Esophagus squamous epithelium (tissue), 5 donors: ENCODE data around the gene PRKN. TPM values are rescaled to one million over a fixed set of nuclear protein-coding genes. Genes with fewer than 3 reads are reported as not detected.

Experiments used
- DNase-seq: peaks from one replicate; lab custom pipeline; 2025; lab: John Stamatoyannopoulos, UW
- H3K27ac ChIP-seq, 4 donors: fragments of 200-600 bp; sonication (generic); one replicate each; pipeline ENCODE4 v1.5.1; 2016 to 2019; ENCODE audit warnings: mild to moderate bottlenecking in 1 of 4
- H3K27me3 ChIP-seq, 4 donors: fragments of 200-600 bp; sonication (generic); 1 replicate in 3 of 4; 2 replicates in 1 of 4; pipeline versions ENCODE4 v1.5.1 to v1.6.0; 2017 to 2021; ENCODE audit warnings: antibody characterized with exemption in 1 of 4
- H3K36me3 ChIP-seq, 3 donors: fragments of 200-600 bp; sonication (generic); one replicate each; pipeline ENCODE4 v1.5.1; 2016 to 2019
- H3K4me1 ChIP-seq, 3 donors: fragments of 200-600 bp; sonication (generic); one replicate each; pipeline ENCODE4 v1.5.1; 2017 to 2019
- H3K4me3 ChIP-seq, 4 donors: fragments of 200-600 bp; sonication (generic); 1 replicate in 3 of 4; 2 replicates in 1 of 4; pipeline ENCODE4 v1.5.1; 2016 to 2019; ENCODE audit warnings: mild to moderate bottlenecking in 2 of 4, moderate library complexity in 1 of 4
- H3K9me3 ChIP-seq, 3 donors: fragments of 200-600 bp; sonication (generic); one replicate each; pipeline ENCODE4 v1.5.1; 2016 to 2019
- CTCF ChIP-seq, 6 experiments: fragments of 450-650 bp in 4 of 6; fragments of 200-600 bp in 2 of 6; sonication (generic) in 2 of 6; IDR thresholded peaks; one replicate each; pipeline ENCODE4 v1.5.1; 2016 to 2019; ENCODE audit warnings: antibody characterized with exemption in 6 of 6, mild to moderate bottlenecking in 4 of 6, moderate library complexity in 4 of 6
- POLR2A ChIP-seq, 4 donors: fragments of 450-650 bp; IDR thresholded peaks; one replicate each; pipeline ENCODE4 v1.6.1; 2017; ENCODE audit warnings: antibody characterized with exemption in 4 of 4, mild to moderate bottlenecking in 4 of 4, moderate library complexity in 3 of 4
- WGBS, 2 donors: methylation state at CpG; one replicate each; pipeline ENCODE4 v1.1.5; 2018; 5-methylcytosine and 5-hydroxymethylcytosine counted together
- intact Hi-C: fragments of 100-400 bp; cut with DNase I; formaldehyde crosslinking; loops from one replicate; pipeline ENCODE4 v1.15.0; 2022
- total RNA-seq, 4 donors: library from RNA; depleted of rRNA; stranded (reverse); fragments of >200 nt; gene quantifications; one replicate each; pipeline ENCODE4 v1.1.0, GENCODE V29; 2016
- donor health status: DM: yes; HTN: yes; CAD: no.

The PRKN gene
- total RNA-seq = 1 to 10 TPM in 2 of 4 donors, under 1 TPM in 2; 0.70 to 5.5 (median 2.2) TPM

GRCh38 chr6:162727322-162728182 lies at the start of gene PRKN, which contains the start of gene PACRG:
TSS of gene PRKN (minus strand) at chr6:162727766.
TSS of gene PACRG (plus strand) at chr6:162727974.
- intact Hi-C loops = no loop called here
- peak; percentile 88 for DNase-seq
- Histone ChIP-seq H3K4me1 (peaks cover 0 to 20% (median 3%) of the 10 kb centered on the region in 3 donors), H3K27me3 (no peaks in the 10 kb centered on the region), H3K4me3 (peak within 1 kb of the TSS; percentile 70 to 95 (median 86)), H3K9me3 (no peaks in the 10 kb centered on the region), H3K36me3 (no peaks in the 10 kb centered on the region), H3K27ac (peak within 1 kb of the TSS; percentile 85 to 96 (median 92))
- TF ChIP-seq CTCF (IDR thresholded peaks at IDR 0.05) = peak in 1 of 6 experiments; percentile 5
- TF ChIP-seq POLR2A (IDR thresholded peaks at IDR 0.05) = peak in 3 of 4 donors; percentile 37 to 91 (median 86)
- 2 to 9% methylated on average over 5 to 13 of the region's 84 CpGs for WGBS, 2 donors

GRCh38 chr6:162777091-162777490 lies 49.5 kb upstream of the PRKN start:
- intact Hi-C loops = no loop called here
- TF ChIP-seq CTCF (IDR thresholded peaks at IDR 0.05) = no peak
- TF ChIP-seq POLR2A (IDR thresholded peaks at IDR 0.05) = no peak
- no peak for DNase-seq
- WGBS, 2 donors = 79 to 85% methylated on average over 7 of the region's 7 CpGs
- Histone ChIP-seq H3K36me3 (no peaks in the 10 kb centered on the region), H3K4me3 (no peak overlapping the region), H3K27ac (no peak overlapping the region), H3K4me1 (no peaks in the 10 kb centered on the region), H3K9me3 (peaks cover 0 to 7% (median 0%) of the 10 kb centered on the region in 3 donors), H3K27me3 (no peaks in the 10 kb centered on the region)

GRCh38 chr6:162773996-162774395 lies 46.4 kb upstream of the PRKN start:
- TF ChIP-seq POLR2A (IDR thresholded peaks at IDR 0.05) = no peak
- no peak for TF ChIP-seq CTCF (IDR thresholded peaks at IDR 0.05)
- no peaks in the 10 kb centered on the region for H3K9me3 ChIP-seq
- 70 to 78% methylated on average over 3 of the region's 3 CpGs for WGBS, 2 donors
- no peaks in the 10 kb centered on the region for H3K4me1 ChIP-seq
- intact Hi-C loops = no loop called here
- no peak for DNase-seq
- H3K36me3 ChIP-seq = no peaks in the 10 kb centered on the region
- H3K27ac ChIP-seq = no peak overlapping the region
- H3K4me3 ChIP-seq = no peak overlapping the region
- H3K27me3 ChIP-seq = no peaks in the 10 kb centered on the region

- intact Hi-C loops = no loop called here
- no peaks in the 10 kb centered on the region for H3K27me3 ChIP-seq
- TF ChIP-seq POLR2A (IDR thresholded peaks at IDR 0.05) = no peak
- TF ChIP-seq CTCF (IDR thresholded peaks at IDR 0.05) = no peak
- no peak overlapping the region for H3K4me3 ChIP-seq
- no peaks in the 10 kb centered on the region for H3K36me3 ChIP-seq
- no peak for DNase-seq
- no peaks in the 10 kb centered on the region for H3K4me1 ChIP-seq
- no peaks in the 10 kb centered on the region for H3K9me3 ChIP-seq
- H3K27ac ChIP-seq = no peak overlapping the region
These were observed 44.9 kb upstream of the PRKN start for GRCh38 chr6:162772466-162772865.

GRCh38 chr6:162770955-162771354 lies 43.4 kb upstream of the PRKN start:
- intact Hi-C loops = no loop called here
- no peak for DNase-seq
- Histone ChIP-seq H3K4me3 (no peak overlapping the region), H3K36me3 (no peaks in the 10 kb centered on the region), H3K27me3 (no peaks in the 10 kb centered on the region), H3K9me3 (no peaks in the 10 kb centered on the region), H3K27ac (no peak overlapping the region), H3K4me1 (no peaks in the 10 kb centered on the region)
- WGBS, 2 donors = 88 to 90% methylated on average over 1 of the region's 1 CpG
- TF ChIP-seq CTCF (IDR thresholded peaks at IDR 0.05) (no peak), POLR2A (IDR thresholded peaks at IDR 0.05) (no peak)
